Hair follicular keratinocyte (primary cell): Measurements from ENCODE around the gene GRK6. TPM values are rescaled to one million over a fixed set of nuclear protein-coding genes. Genes with fewer than 3 reads are reported as not detected.

Experiments used
- total RNA-seq: library from RNA; depleted of rRNA; stranded (reverse); fragments of >200 nt; gene quantifications from 2 replicates; pipeline ENCODE4 v1.2.3, GENCODE V29; 2015

GRK6 gene
- 42.3 and 51.4 TPM in 2 replicates for total RNA-seq

DNA sequence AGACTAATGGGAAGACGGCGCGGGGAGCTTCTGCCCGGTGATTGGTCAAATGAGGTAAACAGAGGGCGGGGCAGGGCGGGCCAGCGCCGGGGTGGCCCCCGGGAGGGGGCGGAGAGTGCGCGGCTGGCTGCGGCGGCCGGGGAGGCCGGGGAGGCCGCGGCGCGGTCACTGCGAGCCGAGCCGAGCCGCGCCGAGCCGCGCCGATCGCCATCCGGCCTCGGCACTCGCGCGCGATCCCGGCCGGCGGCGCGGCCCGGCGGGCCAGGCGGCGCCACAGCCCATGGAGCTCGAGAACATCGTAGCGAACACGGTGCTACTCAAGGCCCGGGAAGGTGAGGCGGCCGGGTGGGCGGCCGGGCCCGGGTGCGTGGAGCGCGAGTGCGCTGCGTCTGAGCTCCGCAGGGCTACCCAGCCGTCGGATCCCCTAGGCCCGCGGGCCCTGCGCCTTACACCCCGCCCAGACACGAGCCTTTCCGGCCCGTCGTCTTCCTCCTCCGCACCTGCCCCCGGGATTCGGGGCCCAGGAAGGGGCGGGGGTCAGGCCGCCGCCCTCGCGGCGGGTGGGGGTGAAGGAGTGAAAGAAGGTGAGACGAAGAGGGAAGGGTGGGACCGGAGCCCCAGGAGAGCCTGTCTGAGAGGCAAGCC is at the start of gene GRK6:
GRK6 (plus strand) TSS at position 111 of the 645 bp plus-strand sequence; CDS start at position 281, 170 bp downstream.

DNA sequence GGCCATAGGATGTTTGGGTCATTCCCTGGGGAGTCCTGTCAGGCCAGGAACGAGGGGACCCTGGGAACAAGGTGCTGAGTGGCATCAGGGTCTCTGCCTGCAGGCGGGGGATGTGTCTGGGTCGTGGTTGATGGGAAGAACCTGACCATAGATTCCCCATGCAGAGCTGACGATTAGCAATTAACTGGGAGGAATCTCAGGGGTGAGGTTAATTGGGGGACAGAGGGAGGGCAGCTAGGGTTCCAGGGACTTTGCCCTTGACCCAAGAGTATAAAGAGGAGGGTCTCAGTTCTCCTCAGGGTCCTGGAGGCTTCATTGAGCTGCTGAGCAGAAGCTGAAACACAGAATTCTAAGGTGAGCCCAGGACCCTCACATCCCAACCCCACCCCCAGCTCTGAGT is 42.3 kb upstream of the GRK6 start, which contains the start of gene SLC34A1:
SLC34A1 (plus strand) TSS at position 301 of the 400 bp plus-strand sequence. CDS start 1,308 bp downstream, outside the sequence.

DNA sequence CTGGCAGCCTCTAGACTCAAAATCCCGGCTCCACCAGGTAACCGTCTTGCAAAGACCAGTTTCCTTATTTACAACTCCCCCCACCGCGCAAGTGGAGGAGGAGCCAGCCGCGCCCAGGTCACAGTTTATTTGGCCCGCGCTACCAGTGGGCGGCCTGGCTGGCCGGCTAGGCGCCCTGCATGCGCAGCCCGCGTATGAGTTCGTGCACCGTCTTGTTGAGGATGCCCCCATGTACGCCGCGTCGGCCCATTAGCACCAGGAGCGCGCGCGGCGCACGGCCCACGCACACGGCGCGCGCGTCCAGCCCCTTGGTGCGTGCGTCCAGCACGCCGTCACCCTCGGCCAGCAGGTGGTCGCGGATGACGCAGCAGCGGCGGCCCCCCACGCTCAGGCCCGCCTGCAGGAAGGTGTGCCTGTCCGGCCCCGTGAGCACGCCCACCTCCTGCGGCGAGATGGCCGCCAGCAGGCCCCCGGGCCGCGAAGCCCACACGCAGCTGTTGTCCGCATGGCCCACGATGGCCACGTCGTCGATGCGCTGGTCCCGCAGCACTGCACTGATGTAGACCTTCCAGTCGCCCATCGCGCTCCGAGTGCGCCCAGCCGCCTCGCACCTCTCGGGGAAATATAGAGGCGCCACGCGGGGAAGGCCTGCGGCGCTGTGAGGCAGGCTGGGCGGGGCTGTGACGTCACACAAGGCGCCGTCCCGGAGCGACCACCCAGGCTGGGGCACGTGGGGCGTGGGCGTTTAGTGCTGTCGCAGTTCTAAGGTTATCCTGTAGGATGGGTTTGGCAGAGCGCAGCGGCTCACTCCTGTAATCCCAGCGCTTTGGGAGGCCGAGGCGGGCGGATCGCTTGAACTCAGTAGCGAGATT is 26.2 kb upstream of the GRK6 start, which contains the start of gene PFN3:
PFN3 (minus strand) TSS at position 665 of the 872 bp plus-strand sequence; CDS start at position 580, 85 bp downstream.

DNA sequence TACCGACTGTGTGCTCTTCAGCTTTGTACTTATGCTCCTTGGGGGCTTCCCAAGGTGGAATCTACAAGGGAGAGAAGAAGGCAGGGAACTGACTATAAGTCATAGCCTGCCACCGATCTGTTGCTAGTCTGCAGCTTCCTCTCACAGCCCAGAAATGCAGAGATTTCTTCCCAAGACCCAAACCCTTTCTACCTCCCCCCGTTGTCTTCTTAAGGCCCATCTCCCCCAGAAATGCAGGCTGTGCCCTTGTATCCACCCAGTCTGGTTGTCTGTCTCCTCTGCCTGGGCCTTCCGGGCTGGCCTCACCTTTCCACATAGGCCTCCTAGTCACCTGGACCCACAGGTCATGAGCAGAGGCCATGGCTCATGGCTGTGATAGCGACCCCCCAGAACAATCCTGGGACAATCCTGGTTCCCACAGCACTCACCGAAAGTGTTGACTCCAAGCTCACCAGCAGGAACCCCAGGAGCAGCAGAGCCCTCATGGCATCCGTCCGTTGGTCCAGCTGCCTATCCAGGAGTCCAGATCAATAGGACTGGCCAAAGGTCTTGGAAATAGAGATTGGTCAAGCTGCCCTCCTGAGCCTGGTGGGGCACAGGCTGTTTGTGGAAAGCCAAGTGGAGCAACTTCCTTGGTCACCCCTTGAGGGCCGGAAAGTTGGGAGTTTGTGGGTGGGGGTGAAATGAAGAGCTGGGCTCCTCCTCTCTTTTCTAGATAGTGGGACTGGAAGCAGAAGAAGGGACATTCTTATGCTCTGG is 17.3 kb upstream of the GRK6 start, which contains the start of gene F12:
F12 (minus strand) TSS at position 522 of the 759 bp plus-strand sequence; CDS start at position 485, 37 bp downstream.

DNA sequence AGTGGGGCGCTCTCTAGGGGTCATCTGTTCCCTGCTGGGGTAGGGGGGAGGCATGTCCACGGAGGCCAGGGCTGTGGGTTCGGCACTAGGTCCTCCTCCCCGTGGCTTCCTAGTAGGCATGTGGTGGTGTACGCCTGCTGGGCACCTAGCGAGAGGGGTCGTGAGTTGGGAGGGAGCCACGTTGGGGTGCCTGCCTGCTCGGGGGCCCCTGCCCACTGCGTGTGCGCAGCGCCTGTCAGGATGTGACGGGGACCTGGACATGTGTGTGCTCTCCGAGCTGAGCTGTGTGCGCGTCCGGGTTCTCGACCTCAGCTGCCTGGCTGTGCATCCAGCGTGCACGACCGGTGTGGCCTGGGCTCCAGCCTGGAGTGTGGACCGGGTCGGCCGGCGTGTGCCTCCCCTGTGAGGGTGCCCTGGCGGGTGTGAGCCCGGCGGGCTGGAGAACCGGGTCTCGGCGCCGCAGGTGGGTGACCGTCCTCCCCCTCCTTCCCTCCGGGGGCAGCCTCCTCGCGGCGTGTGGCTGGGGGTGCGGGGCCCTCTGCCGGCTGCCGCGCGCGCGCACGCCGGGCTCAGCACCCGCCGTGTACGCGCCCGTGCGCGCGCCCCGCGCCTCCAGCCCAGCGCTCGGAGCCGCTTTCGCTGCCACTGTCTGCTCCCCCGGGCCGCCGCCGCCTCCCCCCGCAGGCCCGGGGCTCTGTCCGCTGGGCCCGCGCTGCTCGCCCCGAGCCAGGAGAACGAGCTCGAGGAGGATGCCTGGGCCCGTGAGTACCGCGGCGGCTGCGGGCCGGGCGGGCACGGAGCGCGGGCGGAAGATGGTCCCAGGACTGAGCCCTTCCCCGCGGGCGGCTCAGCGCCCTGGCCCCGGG is 20.0 kb downstream of the GRK6 start, which contains the start of gene PRR7:
PRR7 (plus strand) TSS at position 615 of the 866 bp plus-strand sequence. CDS start 8,254 bp downstream, outside the sequence.

DNA sequence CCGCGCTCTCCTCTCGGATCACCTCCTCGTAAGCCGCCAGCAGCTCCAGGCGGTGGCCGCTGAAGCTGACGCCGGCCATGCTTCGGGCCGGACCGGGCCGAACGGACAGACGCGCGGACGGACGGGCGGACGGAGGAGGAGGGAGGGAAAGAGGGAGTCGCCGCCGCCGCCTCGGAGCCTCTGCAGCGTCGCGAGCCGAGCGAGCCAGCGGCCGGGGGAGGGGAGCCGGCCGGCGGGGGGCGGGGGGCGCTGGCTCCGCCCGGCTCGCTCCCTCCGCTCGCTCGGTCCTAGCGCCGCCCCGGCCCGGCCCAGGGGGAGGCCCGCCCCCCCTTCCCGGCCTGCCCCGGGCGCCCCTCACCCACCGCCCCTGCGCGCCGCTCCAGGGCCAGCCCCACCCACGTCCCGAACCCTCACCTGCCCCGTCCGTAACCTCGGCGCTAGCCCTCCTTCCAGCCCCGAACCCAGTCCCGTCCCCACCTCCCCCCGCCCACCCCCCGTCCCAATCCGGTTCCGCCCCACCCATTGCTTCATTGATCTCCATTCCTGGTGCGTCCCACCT is 47.0 kb downstream of the GRK6 start, which contains the start of gene DBN1:
DBN1 (minus strand) TSS at position 192 of the 559 bp plus-strand sequence; CDS start at position 79, 113 bp downstream.

Other genes with a start within 250 kb of the GRK6 start
- 10.7 and 12.6 TPM in 2 replicates for gene RAB24, start 123.0 kb upstream of the GRK6 start, total RNA-seq
- 154 and 208 TPM in 2 replicates for gene PRELID1, start 122.9 kb upstream of the GRK6 start, total RNA-seq
- 4.7 and 28.7 TPM in 2 replicates for gene MXD3, start 114.8 kb upstream of the GRK6 start, total RNA-seq
- gene LMAN2, start 75.0 kb upstream of the GRK6 start, total RNA-seq: 258 and 315 TPM in 2 replicates
- 15.5 and 17.8 TPM in 2 replicates for gene RGS14, start 68.8 kb upstream of the GRK6 start, total RNA-seq
- gene SLC34A1, start 42.2 kb upstream of the GRK6 start, total RNA-seq: not detected in 2 replicates
- not detected in 2 replicates for gene PFN3, start 26.0 kb upstream of the GRK6 start, total RNA-seq
- 7.5 and 8.3 TPM in 2 replicates for gene F12, start 17.1 kb upstream of the GRK6 start, total RNA-seq
- gene PRR7, start 20.1 kb downstream of the GRK6 start, total RNA-seq: 22.4 and 35.6 TPM in 2 replicates
- gene DBN1, start 47.0 kb downstream of the GRK6 start, total RNA-seq: 106 and 126 TPM in 2 replicates
- 157 and 206 TPM in 2 replicates for gene PDLIM7, start 70.9 kb downstream of the GRK6 start, total RNA-seq
- gene DOK3, start 83.2 kb downstream of the GRK6 start, total RNA-seq: 0.53 and 0.55 TPM in 2 replicates
- 82.1 and 121 TPM in 2 replicates for gene DDX41, start 90.3 kb downstream of the GRK6 start, total RNA-seq
- gene FAM193B, start 127.9 kb downstream of the GRK6 start, total RNA-seq: 16.0 and 19.3 TPM in 2 replicates
- 171 and 185 TPM in 2 replicates for gene TMED9, start 165.5 kb downstream of the GRK6 start, total RNA-seq
- 34.1 and 40.7 TPM in 2 replicates for gene B4GALT7, start 173.5 kb downstream of the GRK6 start, total RNA-seq